K562 (cell line): ENCODE measurements around the gene KLHL14. TPM values are rescaled to one million over a fixed set of nuclear protein-coding genes. Genes with fewer than 3 reads are reported as not detected.

Source experiments
- ATAC-seq: fragments of 200-7000 bp; cut with Tn5 transposase; 3 replicates; pipeline ENCODE4 v1.9.1; 2020; ENCODE audit warnings: moderate library complexity
- BruUV-seq: library from RNA; stranded (reverse); fragments of 400-500 nt; replicated peaks from 2 replicates; lab custom pipeline; 2021; lab: Mats Ljungman, UMichigan
- CTCF ChIA-PET: fragments of 300-600 bp; formaldehyde crosslinking; extraction: SDS; loops from one replicate; lab custom pipeline; 2021; ENCODE audit warnings: low intra/inter-chr PET ratio; lab: Yijun Ruan, JAX
- POLR2A ChIA-PET: fragments of 300-600, 350-650 bp; sonication (Branson Sonifier 250); formaldehyde crosslinking; extraction: SDS; loops from one replicate; lab custom pipeline; 2021; ENCODE audit warnings: antibody characterized with exemption, inconsistent platforms; lab: Yijun Ruan, JAX
- DNase-seq, 4 experiments: peaks; one replicate each; pipeline versions ENCODE4 v3.0.0 to v3.0.0-alpha.2; 2011 to 2018; ENCODE audit warnings: low spot score in 3 of 4, mixed read lengths in 3 of 4; ENCODE audit errors: extremely low read depth in 1 of 4
- FAIRE-seq: peaks from 2 replicates; lab custom pipeline; 2011; peaks lifted over from hg19 to GRCh38; lab: Jason Lieb, UNC
- H2AFZ ChIP-seq: 2 replicates; pipeline ENCODE4 v1.6.0; 2011; ENCODE audit warnings: low read depth, low read length, control low read depth, inconsistent platforms
- H3K27ac ChIP-seq: fragments of 200-600 bp; 3 replicates; pipeline ENCODE4 v1.8.0; 2011; ENCODE audit warnings: low read depth, mild to moderate bottlenecking, control low read depth, inconsistent platforms, low read length, moderate library complexity, mixed read lengths; ENCODE audit errors: extremely low read depth
- H3K27me3 ChIP-seq, 2 experiments: fragments of 300-600 bp in 1 of 2; 2 replicates in 1 of 2; 3 replicates in 1 of 2; pipeline versions ENCODE4 v1.6.0 to v1.8.0; 2011; ENCODE audit warnings: inconsistent platforms in 2 of 2, low read length in 2 of 2, mild to moderate bottlenecking in 1 of 2, mixed read lengths in 1 of 2, moderate library complexity in 1 of 2; ENCODE audit not compliant: control insufficient read depth in 2 of 2, insufficient read depth in 2 of 2
- H3K36me3 ChIP-seq: fragments of 300-600 bp; 3 replicates; pipeline ENCODE4 v1.8.0; 2011; ENCODE audit warnings: mild to moderate bottlenecking, low read length, inconsistent platforms; ENCODE audit not compliant: control insufficient read depth, insufficient read depth
- H3K4me1 ChIP-seq, 2 experiments: fragments of 200-600 bp in 1 of 2; replicated peaks in 1 of 2; 2 replicates in 1 of 2; 3 replicates in 1 of 2; pipeline versions ENCODE4 v1.5.1 to v1.8.0; 2011; ENCODE audit warnings: inconsistent platforms in 2 of 2, low read length in 2 of 2, mild to moderate bottlenecking in 1 of 2, mixed read lengths in 1 of 2, moderate library complexity in 1 of 2; ENCODE audit not compliant: control insufficient read depth in 2 of 2, insufficient read depth in 2 of 2
- H3K4me2 ChIP-seq: 2 replicates; pipeline ENCODE4 v1.6.1; 2011; ENCODE audit warnings: low read length, control low read depth, inconsistent platforms, mixed read lengths; ENCODE audit not compliant: insufficient read depth
- H3K4me3 ChIP-seq: fragments of 200-600 bp; sonication (generic), shearing (Covaris generic); 2 replicates; pipeline ENCODE4 v1.5.1; 2016; ENCODE audit warnings: control low read depth, inconsistent platforms
- H3K79me2 ChIP-seq: fragments of 200-600 bp; 3 replicates; pipeline ENCODE4 v1.8.0; 2011; ENCODE audit warnings: low read length, inconsistent platforms; ENCODE audit not compliant: control insufficient read depth, insufficient read depth
- H3K9ac ChIP-seq, 2 experiments: 2 replicates each; pipeline versions ENCODE4 v1.6.0 to v1.6.1; 2011; ENCODE audit warnings: low read depth in 2 of 2, low read length in 2 of 2, control low read depth in 1 of 2, inconsistent platforms in 1 of 2, mild to moderate bottlenecking in 1 of 2, mixed read lengths in 1 of 2; ENCODE audit not compliant: insufficient read depth in 1 of 2
- H3K9me1 ChIP-seq: one replicate; pipeline ENCODE4 v1.6.0; 2011; ENCODE audit warnings: inconsistent platforms, mild to moderate bottlenecking, low read length, moderate library complexity; ENCODE audit not compliant: control insufficient read depth, insufficient read depth
- H3K9me3 ChIP-seq: replicated peaks from 2 replicates; pipeline ENCODE4 v1.5.1; 2011; ENCODE audit warnings: low read depth, low read length, inconsistent platforms; ENCODE audit not compliant: control insufficient read depth, insufficient read depth
- H4K20me1 ChIP-seq: replicated peaks from 2 replicates; pipeline ENCODE4 v1.6.1; 2011; ENCODE audit warnings: low read length, inconsistent platforms, mixed read lengths; ENCODE audit not compliant: control insufficient read depth, insufficient read depth
- ARID3B ChIP-seq: fragments of 250-450 bp; sonication (Bioruptor Pico); IDR thresholded peaks from 2 replicates; pipeline ENCODE4 v1.4.0; 2020; ENCODE audit warnings: borderline replicate concordance
- CREB5 ChIP-seq: fragments of 250-450 bp; sonication (Bioruptor Pico); IDR thresholded peaks from 2 replicates; pipeline ENCODE4 v1.5.0; 2020; ENCODE audit warnings: mild to moderate bottlenecking
- MEF2D ChIP-seq: conservative IDR thresholded peaks from 2 replicates; pipeline ENCODE4 v1.6.1; 2016; ENCODE audit warnings: low read depth, missing genetic modification characterization, missing compliant biosample characterization
- PURB ChIP-seq: sonication (generic); formaldehyde crosslinking; IDR thresholded peaks from 2 replicates; pipeline ENCODE4 v1.9.0; 2021; ENCODE audit warnings: low read depth, mild to moderate bottlenecking, missing genetic modification reagents
- ZNF707 ChIP-seq: fragments of 250-450 bp; sonication (Bioruptor Pico); conservative IDR thresholded peaks from 2 replicates; pipeline ENCODE4 v1.8.0; 2022; ENCODE audit warnings: inconsistent platforms, mild to moderate bottlenecking, moderate library complexity
- WGBS: fragments of 100-300 bp; shearing (Covaris generic); methylation state at CpG from one replicate; pipeline ENCODE4 v1.1.6; 2016; ENCODE audit warnings: low coverage, mixed read lengths; ENCODE audit not compliant: insufficient coverage; ENCODE audit errors: missing lambda C conversion rate; 5-methylcytosine and 5-hydroxymethylcytosine counted together
- in situ Hi-C: fragments of 300-500 bp; cut with MboI; formaldehyde crosslinking; loops from 4 replicates; pipeline ENCODE4 v1.15.0; 2018; ENCODE audit warnings: inconsistent platforms, mixed read lengths
- intact Hi-C: fragments of 100-400 bp; cut with micrococcal nuclease; formaldehyde crosslinking; loops from 2 replicates; pipeline ENCODE4 v1.14.2; 2022
- polyA plus RNA-seq, 8 experiments: library from polyadenylated mRNA; depleted of rRNA in 4 of 8; stranded (reverse) in 5 of 8; unstranded in 3 of 8; fragments of >200 nt; fragmentation: Nextera tagmentation in 2 of 8; fragmentation: Illumina TruSeq in 1 of 8; extraction: Ambion mirVana in 2 of 8; extraction: Trizol in 1 of 8; gene quantifications; 2 replicates each; pipeline versions ENCODE4 v1.2.1 to v1.2.3, GENCODE V29; 2011 to 2014; ENCODE audit warnings: inconsistent platforms in 1 of 8, missing spikeins in 1 of 8
- total RNA-seq, 7 experiments: library from RNA; depleted of rRNA in 6 of 7; stranded (reverse); fragments of >200 nt in 6 of 7; fragmentation: Illumina TruSeq in 2 of 7; extraction: Trizol in 2 of 7; gene quantifications; 2 replicates each; pipeline versions ENCODE4 v1.2.1 to v1.2.3, GENCODE V29; 2011 to 2021; ENCODE audit warnings: low replicate concordance in 1 of 7

Gene KLHL14
- total and polyA plus RNA-seq, 9 of the 15 experiments (the other 6 are each of a cell fraction or from before 2014, with no cell fraction given) = not detected

GRCh38 chr18:32776561-32776960, 3.7 kb upstream of the KLHL14 start (continued):
- TF ChIP-seq ARID3B (CRISPR knock-in tag) (no peak), CREB5 (CRISPR knock-in tag) (no peak), ZNF707 (CRISPR knock-in tag) (no peak)

DNA sequence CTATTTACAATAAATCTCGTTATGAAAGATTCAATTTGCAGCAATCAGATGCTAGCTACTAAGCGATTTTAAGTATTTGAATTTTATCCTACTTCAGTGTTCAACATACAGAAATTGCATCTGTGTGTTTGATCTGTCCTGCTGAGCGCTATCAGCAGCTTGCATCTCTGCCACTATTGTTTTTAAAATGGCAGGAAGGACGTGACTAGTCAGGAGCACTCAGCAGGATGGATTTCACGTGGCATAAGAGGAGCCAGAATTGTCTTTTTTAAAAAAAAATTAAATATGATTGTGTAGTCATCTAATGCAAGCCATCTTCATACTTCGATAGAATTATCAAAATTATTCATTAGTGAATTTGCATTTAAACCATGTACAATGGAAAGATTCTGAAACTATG, 2.8 kb upstream of the KLHL14 start:
- 0% methylated on average over 6 of the region's 6 CpGs for WGBS

More for the DNA sequence above, 2.8 kb upstream of the KLHL14 start:
- Histone ChIP-seq H2AFZ (no peak overlapping the region), H3K27ac (no peak overlapping the region), H3K4me2 (no peak overlapping the region), H3K36me3 (no peaks in the 10 kb centered on the region), H4K20me1 (no peaks in the 10 kb centered on the region), H3K79me2 (no peaks in the 10 kb centered on the region), H3K9ac (no peak overlapping the region), H3K4me1 (no peaks in the 10 kb centered on the region; a peak in 1 of 5 replicates), H3K9me1 (no peaks in the 10 kb centered on the region), H3K27me3 (peaks cover 0 to 4% of the 10 kb centered on the region in 2 experiments; a peak in 1 of 5 replicates), H3K4me3 (no peak overlapping the region), H3K9me3 (no peaks in the 10 kb centered on the region)
- intact Hi-C loops (no loop called here), in situ Hi-C loops (no loop called here)
- TF ChIP-seq MEF2D = no peak
- no peak for TF ChIP-seq PURB (CRISPR knock-in tag)
- no TSS peak for BruUV-seq
- no peak for FAIRE-seq
- DNase-seq = no peak
- ATAC-seq = no peak
- POLR2A ChIA-PET = no interaction called here
- CTCF ChIA-PET = no interaction called here
